HepG2 (cell line): ENCODE results near the gene REM2. TPM values are rescaled to one million over a fixed set of nuclear protein-coding genes. Genes with fewer than 3 reads are reported as not detected.

Source experiments
- ATAC-seq: fragments of 200-7000 bp; cut with Tn5 transposase; 3 replicates; pipeline ENCODE4 v1.9.1; 2020; ENCODE audit warnings: mild to moderate bottlenecking, moderate library complexity
- BruUV-seq: library from RNA; stranded (reverse); fragments of 400-500 nt; replicated peaks from 2 replicates; lab custom pipeline; 2021; lab: Mats Ljungman, UMichigan
- CTCF ChIA-PET: fragments of 300-600 bp; formaldehyde crosslinking; extraction: SDS; loops from one replicate; lab custom pipeline; 2021; ENCODE audit warnings: low total read pairs, inconsistent platforms, low intra/inter-chr PET ratio; lab: Yijun Ruan, JAX
- POLR2A ChIA-PET: fragments of 350-600 bp; sonication (Branson Sonifier 250); formaldehyde crosslinking; loops from one replicate; lab custom pipeline; 2020; ENCODE audit warnings: antibody characterized with exemption, inconsistent platforms; lab: Yijun Ruan, JAX
- DNase-seq: peaks from one replicate; pipeline ENCODE4 v3.0.0-alpha.2; 2015; ENCODE audit warnings: low spot score
- FAIRE-seq: peaks from 3 replicates; lab custom pipeline; 2011; peaks lifted over from hg19 to GRCh38; lab: Jason Lieb, UNC
- H2AFZ ChIP-seq: one replicate; pipeline ENCODE4 v1.6.1; 2011; ENCODE audit warnings: low read length, inconsistent platforms
- H3K27ac ChIP-seq: fragments of 300-600 bp; 3 replicates; pipeline ENCODE4 v1.8.0; 2011; ENCODE audit warnings: mixed run types, mild to moderate bottlenecking, mixed read lengths, low read length, inconsistent platforms; ENCODE audit not compliant: insufficient read depth; ENCODE audit errors: extremely low read length
- H3K27me3 ChIP-seq, 2 experiments: fragments of 200-600 bp in 1 of 2; 2 replicates in 1 of 2; 3 replicates in 1 of 2; pipeline versions ENCODE4 v1.6.0 to v1.8.0; 2011; ENCODE audit warnings: low read length in 2 of 2, mild to moderate bottlenecking in 2 of 2, moderate library complexity in 2 of 2, inconsistent platforms in 1 of 2; ENCODE audit not compliant: insufficient read depth in 2 of 2, control insufficient read depth in 1 of 2
- H3K36me3 ChIP-seq, 2 experiments: fragments of 200-600 bp in 1 of 2; replicated peaks in 1 of 2; 2 replicates in 1 of 2; 3 replicates in 1 of 2; pipeline versions ENCODE4 v1.5.1 to v1.8.0; 2011; ENCODE audit warnings: low read length in 2 of 2, inconsistent platforms in 1 of 2; ENCODE audit not compliant: insufficient read depth in 2 of 2, control insufficient read depth in 1 of 2
- H3K4me1 ChIP-seq: 2 replicates; pipeline ENCODE4 v1.5.1; 2012; ENCODE audit warnings: low read length, inconsistent platforms; ENCODE audit not compliant: insufficient read depth
- H3K4me2 ChIP-seq: 2 replicates; pipeline ENCODE4 v1.6.0; 2011; ENCODE audit warnings: low read depth, low read length, inconsistent platforms
- H3K4me3 ChIP-seq, 3 experiments: fragments of 200-600 bp in 1 of 3; sonication (generic), shearing (Covaris generic) in 1 of 3; replicated peaks in 1 of 3; 2 replicates each; pipeline ENCODE4 v1.5.1; 2011 to 2016; ENCODE audit warnings: low read length in 3 of 3, inconsistent platforms in 2 of 3, low read depth in 2 of 3, mild to moderate bottlenecking in 2 of 3, control low read depth in 1 of 3, mixed read lengths in 1 of 3; ENCODE audit not compliant: insufficient read depth in 1 of 3
- H3K79me2 ChIP-seq: one replicate; pipeline ENCODE4 v1.6.1; 2011; ENCODE audit warnings: low read length, inconsistent platforms; ENCODE audit not compliant: insufficient read depth
- H3K9ac ChIP-seq: 2 replicates; pipeline ENCODE4 v1.6.0; 2011; ENCODE audit warnings: mild to moderate bottlenecking, low read depth, low read length, inconsistent platforms; ENCODE audit not compliant: insufficient read depth
- H3K9me3 ChIP-seq: 2 replicates; pipeline ENCODE4 v1.5.1; 2012; ENCODE audit warnings: mild to moderate bottlenecking, low read length
- H4K20me1 ChIP-seq: 2 replicates; pipeline ENCODE4 v1.6.0; 2011; ENCODE audit warnings: inconsistent platforms, mild to moderate bottlenecking, low read length, moderate library complexity; ENCODE audit not compliant: insufficient read depth
- ATF4 ChIP-seq, 2 experiments: fragments of 450-650 bp in 1 of 2; sonication (generic) in 1 of 2; formaldehyde crosslinking; IDR thresholded peaks; 2 replicates each; pipeline versions ENCODE4 v1.5.0 to v1.8.0; 2020 to 2022; ENCODE audit warnings: mild to moderate bottlenecking in 1 of 2, missing genetic modification reagents in 1 of 2
- BRCA1 ChIP-seq: sonication (generic); formaldehyde crosslinking; IDR thresholded peaks from 2 replicates; pipeline ENCODE4 v1.4.0; 2020; ENCODE audit warnings: missing genetic modification reagents
- FLYWCH1 ChIP-seq: sonication (generic); formaldehyde crosslinking; IDR thresholded peaks from 2 replicates; pipeline ENCODE4 v1.8.1; 2023; ENCODE audit warnings: mild to moderate bottlenecking, missing genetic modification reagents
- FOXM1 ChIP-seq: sonication (generic); formaldehyde crosslinking; IDR thresholded peaks from 2 replicates; pipeline ENCODE4 v1.5.0; 2020; ENCODE audit warnings: missing genetic modification reagents
- FOXO4 ChIP-seq: sonication (generic); formaldehyde crosslinking; conservative IDR thresholded peaks from 2 replicates; pipeline ENCODE4 v1.8.1; 2023; ENCODE audit warnings: missing genetic modification reagents
- GABPA ChIP-seq, 2 experiments: IDR thresholded peaks; 2 replicates each; pipeline ENCODE4 v1.6.1; 2011 to 2016; ENCODE audit warnings: low read depth in 2 of 2, low read length in 1 of 2, missing biosample characterization in 1 of 2, missing genetic modification characterization in 1 of 2
- GABPB1 ChIP-seq: IDR thresholded peaks from 2 replicates; pipeline ENCODE4 v1.6.1; 2016; ENCODE audit warnings: mild to moderate bottlenecking, missing genetic modification reagents, moderate library complexity, missing compliant biosample characterization
- MAFK ChIP-seq, 2 experiments: IDR thresholded peaks in 1 of 2; conservative IDR thresholded peaks in 1 of 2; 2 replicates each; pipeline ENCODE4 v1.6.1; 2011; ENCODE audit warnings: improper control_type of control experiment in 2 of 2, low read length in 2 of 2
- NFE2L2 ChIP-seq: fragments of 150-350 bp; IDR thresholded peaks from 2 replicates; pipeline ENCODE4 v1.6.1; 2014; ENCODE audit warnings: low read length
- POLR2AphosphoS2 ChIP-seq: IDR thresholded peaks from 2 replicates; pipeline ENCODE4 v1.6.1; 2011; ENCODE audit warnings: low read depth, low read length, improper control_type of control experiment
- RAD21 ChIP-seq: fragments of 450-650 bp; formaldehyde crosslinking; IDR thresholded peaks from 2 replicates; pipeline ENCODE4 v1.5.0; 2020; ENCODE audit warnings: mild to moderate bottlenecking
- SOX6 ChIP-seq, 2 experiments: fragments of 450-650 bp in 1 of 2; sonication (generic) in 1 of 2; formaldehyde crosslinking in 1 of 2; IDR thresholded peaks; 2 replicates each; pipeline versions ENCODE4 v1.4.0 to v1.6.1; 2017 to 2020; ENCODE audit warnings: antibody characterized with exemption in 1 of 2, mild to moderate bottlenecking in 1 of 2, missing genetic modification reagents in 1 of 2
- ZMYM2 ChIP-seq: sonication (generic); formaldehyde crosslinking; IDR thresholded peaks from 2 replicates; pipeline ENCODE4 v1.8.0; 2022; ENCODE audit warnings: mild to moderate bottlenecking, missing genetic modification reagents
- ZNF143 ChIP-seq: sonication (generic); formaldehyde crosslinking; IDR thresholded peaks from 2 replicates; pipeline ENCODE4 v1.4.0; 2020; ENCODE audit warnings: missing genetic modification reagents
- ZNF235 ChIP-seq: sonication (generic); formaldehyde crosslinking; IDR thresholded peaks from 2 replicates; pipeline ENCODE4 v1.8.1; 2023; ENCODE audit warnings: mild to moderate bottlenecking, missing genetic modification reagents, borderline replicate concordance
- ZNF577 ChIP-seq: sonication (generic); formaldehyde crosslinking; IDR thresholded peaks from 2 replicates; pipeline ENCODE4 v1.4.0; 2020; ENCODE audit warnings: mild to moderate bottlenecking, low read depth, missing genetic modification reagents, borderline replicate concordance
- ZNF616 ChIP-seq: sonication (generic); formaldehyde crosslinking; IDR thresholded peaks from 2 replicates; pipeline ENCODE4 v1.5.0; 2020; ENCODE audit warnings: low read depth, mild to moderate bottlenecking, missing genetic modification reagents
- ZNF878 ChIP-seq: sonication (generic); formaldehyde crosslinking; IDR thresholded peaks from 2 replicates; pipeline ENCODE4 v1.8.1; 2023; ENCODE audit warnings: mild to moderate bottlenecking, missing genetic modification reagents, moderate library complexity
- WGBS: methylation state at CpG from one replicate; pipeline ENCODE4 v1.1.6; 2017; ENCODE audit warnings: low lambda C conversion rate; 5-methylcytosine and 5-hydroxymethylcytosine counted together
- in situ Hi-C: cut with HindIII; loops from 2 replicates; pipeline ENCODE4 v1.10.0; 2017; ENCODE audit warnings: low pct_unique_long_range_greater_than_20kb; ENCODE audit not compliant: extremely low pct_ligation_motif_present
- intact Hi-C: fragments of 100-400 bp; cut with micrococcal nuclease; formaldehyde crosslinking; loops from one replicate; pipeline ENCODE4 v1.10.0; 2022; ENCODE audit not compliant: unreplicated experiment
- polyA plus RNA-seq, 8 experiments: library from polyadenylated mRNA; depleted of rRNA in 3 of 8; stranded (reverse) in 7 of 8; unstranded in 1 of 8; fragments of >200 nt; fragmentation: Illumina TruSeq in 4 of 8; extraction: Trizol in 4 of 8; gene quantifications; 2 replicates each; pipeline versions ENCODE4 v1.2.1 to v1.2.3, GENCODE V29; 2011 to 2016; ENCODE audit warnings: low read depth in 4 of 8, missing spikeins in 1 of 8, mixed read lengths in 1 of 8; ENCODE audit not compliant: insufficient read depth in 1 of 8
- total RNA-seq, 5 experiments: library from RNA; depleted of rRNA; stranded (reverse); fragments of >200 nt; fragmentation: Illumina TruSeq; extraction: Trizol; gene quantifications; 2 replicates each; pipeline ENCODE4 v1.2.3, GENCODE V29; 2016; ENCODE audit warnings: low read depth in 1 of 5

The REM2 gene
- total and polyA plus RNA-seq, 2 of the 13 experiments (the other 11 are each of a cell fraction or from before 2014, with no cell fraction given) = 0.20 TPM; not detected in 1

GRCh38 chr14:22864979-22865378, 18.0 kb upstream of the REM2 start (continued):
- TF ChIP-seq ATF4 (CRISPR knock-in tag; IDR thresholded peaks at IDR 0.05) = 0 out of 4 replicates have a peak, but pooled peaks of 1 of the 2 experiments have one; percentile 17
- TF ChIP-seq ZNF616 (CRISPR knock-in tag) = no peak
- 0 out of 2 replicates have a peak, but pooled peaks have one; percentile 72 for TF ChIP-seq FOXO4 (CRISPR knock-in tag)
- no peak for TF ChIP-seq FLYWCH1 (CRISPR knock-in tag)

GRCh38 chr14:22865424-22866405, 17.3 kb upstream of the REM2 start:
- H3K27ac ChIP-seq = no peak overlapping the region
- ATAC-seq = peak; percentile 64
- WGBS = 44% methylated on average over 6 of the region's 6 CpGs
- ChIA-PET POLR2A (interaction anchor here (1.4 kb wide), 1 partner anchor 99 kb away, joined by 8 read pairs; the partner anchor contains the start of gene OXA1L), CTCF (interaction anchor here (0.6 to 1.8 kb wide), 4 partner anchors 12 to 308 kb away, joined by 3 to 9 read pairs (median 4); no protein-coding TSS in a partner anchor)
- FAIRE-seq = no peak
- H3K36me3 ChIP-seq = no peaks in the 10 kb centered on the region
- H3K4me3 ChIP-seq = no peak overlapping the region
- H4K20me1 ChIP-seq = no peaks in the 10 kb centered on the region
- H3K9ac ChIP-seq = no peak overlapping the region
- DNase-seq = no peak
- peaks cover 39% of the 10 kb centered on the region for H3K4me1 ChIP-seq
- H3K27me3 ChIP-seq = no peaks in the 10 kb centered on the region
- in situ Hi-C loops = no loop called here
- no TSS peak for BruUV-seq
- H2AFZ ChIP-seq = no peak overlapping the region
- no peaks in the 10 kb centered on the region for H3K79me2 ChIP-seq
- no peak overlapping the region for H3K4me2 ChIP-seq
- intact Hi-C loops = no loop called here
- H3K9me3 ChIP-seq = no peaks in the 10 kb centered on the region
- TF ChIP-seq SOX6 (IDR thresholded peaks at IDR 0.05) (no peak), SOX6 (CRISPR knock-in tag; IDR thresholded peaks at IDR 0.05) (no peak), ZNF143 (CRISPR knock-in tag) (no peak), GABPA (IDR thresholded peaks at IDR 0.05; ENCODE audit: low read depth, low read length) (no peak), GABPA (CRISPR knock-in tag; IDR thresholded peaks at IDR 0.05; ENCODE audit: low read depth) (no peak), NFE2L2 (no peak), BRCA1 (CRISPR knock-in tag) (no peak), RAD21 (peak; percentile 24; the same call in 1 of the 2 replicates), ZNF577 (no peak), MAFK (conservative IDR thresholded peaks at IDR 0.05 in 1 of 2, IDR thresholded peaks at IDR 0.05 in 1 of 2; ENCODE audit: low read length in 2 of 2) (0 out of 4 replicates have a peak, but pooled peaks have one; percentile 11 to 20), GABPB1 (CRISPR knock-in tag) (no peak), ZMYM2 (CRISPR knock-in tag) (peak; percentile 23; the same call in 1 of the 2 replicates), POLR2AphosphoS2 (no peak), FOXM1 (CRISPR knock-in tag) (no peak), ZNF878 (CRISPR knock-in tag) (no peak), ZNF235 (no peak)
